Heart left ventricle (tissue), 13 donors: ENCODE results near the gene TPSD1.

ENCODE experiments used
- POLR2A ChIP-seq, 2 donors: fragments of 450-650 bp; IDR thresholded peaks; one replicate each; pipeline ENCODE4 v1.6.1; 2017; ENCODE audit warnings: antibody characterized with exemption in 2 of 2, mild to moderate bottlenecking in 2 of 2, moderate library complexity in 2 of 2
- TF ChIP-seq, protein P1 (sequence below), 12 donors: fragments of 200-600 bp; sonication (generic) in 4 of 12; IDR thresholded peaks; one replicate each; pipeline versions ENCODE4 v1.5.0 to v1.8.0; 2018 to 2022; ENCODE audit warnings: antibody characterized with exemption in 12 of 12, mild to moderate bottlenecking in 5 of 12
- donor health status: ischemic (EF 13 %, LVEDD 7.1; RV severe dilation, severe dysfunction).
- donor health status: DM: no; HTN: yes; CAD: no.
- donor health status: DM: no; HTN: no; CAD: no.
- donor health status: ischemic (EF 25% LVEDD 6.9; RV normal size, moderate dysfunction).
- donor health status: ischemic (EF 25% LVEDD 5.7; RV mildly dilated, moderate dysfunction).
- donor health status: ischemic (EF 35%, LVEDD 5.7; RV mildly dilated, moderate dysfunction).
- donor health status: nonischemic (EF 11% LVEDD 7.7; RV severe dilation, severe dysfunction).
- donor health status: DM: yes; HTN: yes; CAD: no.
- donor health status: PGD.
- donor health status: ischemic (EF 29% LVEDD 5.4; RV normal size, mild dysfunction).
- donor health status: nonischemic (EF 23%, LVEDD 6.1; RV moderate dilation, normal function).

DNA sequence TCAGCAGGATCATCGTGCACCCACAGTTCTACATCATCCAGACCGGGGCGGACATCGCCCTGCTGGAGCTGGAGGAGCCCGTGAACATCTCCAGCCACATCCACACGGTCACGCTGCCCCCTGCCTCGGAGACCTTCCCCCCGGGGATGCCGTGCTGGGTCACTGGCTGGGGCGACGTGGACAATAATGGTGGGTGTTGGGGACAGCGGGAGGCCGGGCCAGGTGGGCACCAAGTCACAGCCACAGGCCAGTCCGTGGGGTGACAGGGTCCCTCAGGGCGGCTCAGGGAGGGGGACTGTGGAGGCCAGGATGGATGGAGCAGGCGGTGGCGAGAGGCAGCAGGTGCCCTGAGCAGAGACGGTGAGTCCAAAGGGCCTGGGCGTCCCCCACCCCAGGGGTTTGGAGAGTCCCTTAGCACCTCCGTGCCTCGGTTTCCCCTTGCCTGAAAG lies 1.0 kb downstream of the TPSD1 start:
- TF ChIP-seq POLR2A (IDR thresholded peaks at IDR 0.05) = no peak
- TF ChIP-seq, protein P1, sequence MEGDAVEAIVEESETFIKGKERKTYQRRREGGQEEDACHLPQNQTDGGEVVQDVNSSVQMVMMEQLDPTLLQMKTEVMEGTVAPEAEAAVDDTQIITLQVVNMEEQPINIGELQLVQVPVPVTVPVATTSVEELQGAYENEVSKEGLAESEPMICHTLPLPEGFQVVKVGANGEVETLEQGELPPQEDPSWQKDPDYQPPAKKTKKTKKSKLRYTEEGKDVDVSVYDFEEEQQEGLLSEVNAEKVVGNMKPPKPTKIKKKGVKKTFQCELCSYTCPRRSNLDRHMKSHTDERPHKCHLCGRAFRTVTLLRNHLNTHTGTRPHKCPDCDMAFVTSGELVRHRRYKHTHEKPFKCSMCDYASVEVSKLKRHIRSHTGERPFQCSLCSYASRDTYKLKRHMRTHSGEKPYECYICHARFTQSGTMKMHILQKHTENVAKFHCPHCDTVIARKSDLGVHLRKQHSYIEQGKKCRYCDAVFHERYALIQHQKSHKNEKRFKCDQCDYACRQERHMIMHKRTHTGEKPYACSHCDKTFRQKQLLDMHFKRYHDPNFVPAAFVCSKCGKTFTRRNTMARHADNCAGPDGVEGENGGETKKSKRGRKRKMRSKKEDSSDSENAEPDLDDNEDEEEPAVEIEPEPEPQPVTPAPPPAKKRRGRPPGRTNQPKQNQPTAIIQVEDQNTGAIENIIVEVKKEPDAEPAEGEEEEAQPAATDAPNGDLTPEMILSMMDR (IDR thresholded peaks at IDR 0.05) = no peak
